GM06990 (cell line): ENCODE measurements around the gene CACNA1C.

ENCODE experiments used
- DNase-seq: peaks from one replicate; pipeline ENCODE4 v3.0.0-alpha.2; 2011; ENCODE audit not compliant: insufficient read length; ENCODE audit errors: extremely low read depth
- H3K27me3 ChIP-seq: replicated peaks from 2 replicates; pipeline ENCODE4 v1.6.0; 2011; ENCODE audit warnings: low read length; ENCODE audit not compliant: control insufficient read depth, insufficient read depth
- H3K36me3 ChIP-seq: 2 replicates; pipeline ENCODE4 v1.5.1; 2011; ENCODE audit warnings: low read length; ENCODE audit not compliant: control insufficient read depth, insufficient read depth
- H3K4me3 ChIP-seq: replicated peaks from 2 replicates; pipeline ENCODE4 v1.5.1; 2011; ENCODE audit warnings: low read depth, mild to moderate bottlenecking, control low read depth, low read length
- TF ChIP-seq, protein P1 (sequence below): IDR thresholded peaks from 2 replicates; pipeline ENCODE4 v1.5.1; 2011; ENCODE audit warnings: low read length, control low read depth, mild to moderate bottlenecking, inconsistent platforms; ENCODE audit not compliant: insufficient read depth, poor library complexity, severe bottlenecking

The CACNA1C gene

DNA sequence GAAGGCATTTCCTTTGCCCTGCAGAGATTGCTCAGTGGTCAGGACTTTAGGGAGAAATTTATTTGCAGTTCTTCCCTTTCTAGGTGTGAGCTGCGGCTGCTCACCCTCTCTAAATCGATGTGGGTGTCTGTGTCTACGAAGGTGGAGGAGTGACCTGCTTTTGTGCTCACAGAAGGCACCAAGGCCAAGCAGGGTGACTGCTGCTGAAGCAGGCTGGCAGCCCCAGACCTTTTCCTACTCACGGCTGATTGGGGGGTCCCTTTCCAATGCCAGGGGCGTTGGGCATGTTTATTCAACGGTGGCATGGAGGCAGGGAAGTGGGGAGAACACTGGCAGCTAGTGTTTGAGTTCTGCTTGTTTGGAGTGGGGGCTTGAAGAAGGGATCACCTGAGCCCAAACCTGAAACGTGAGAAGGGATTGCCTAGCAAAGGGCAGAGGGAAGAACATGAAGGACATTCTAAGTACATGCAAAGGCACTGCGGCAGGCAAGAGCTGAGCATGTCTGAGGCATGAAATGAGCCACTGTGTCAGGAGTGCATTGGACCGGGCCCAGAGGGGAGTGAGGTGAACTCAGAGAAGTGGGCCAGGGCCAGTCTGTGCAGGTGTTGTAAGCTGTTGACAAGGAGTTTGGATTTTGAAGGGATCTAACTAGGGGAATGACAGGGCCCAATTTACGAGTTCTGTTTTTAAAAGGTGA, 56.3 kb downstream of the CACNA1C start:
- DNase-seq: no peak
- H3K27me3 ChIP-seq: no peaks in the 10 kb centered on the region; the same call in 1 of the 2 replicates
- TF ChIP-seq, protein P1, sequence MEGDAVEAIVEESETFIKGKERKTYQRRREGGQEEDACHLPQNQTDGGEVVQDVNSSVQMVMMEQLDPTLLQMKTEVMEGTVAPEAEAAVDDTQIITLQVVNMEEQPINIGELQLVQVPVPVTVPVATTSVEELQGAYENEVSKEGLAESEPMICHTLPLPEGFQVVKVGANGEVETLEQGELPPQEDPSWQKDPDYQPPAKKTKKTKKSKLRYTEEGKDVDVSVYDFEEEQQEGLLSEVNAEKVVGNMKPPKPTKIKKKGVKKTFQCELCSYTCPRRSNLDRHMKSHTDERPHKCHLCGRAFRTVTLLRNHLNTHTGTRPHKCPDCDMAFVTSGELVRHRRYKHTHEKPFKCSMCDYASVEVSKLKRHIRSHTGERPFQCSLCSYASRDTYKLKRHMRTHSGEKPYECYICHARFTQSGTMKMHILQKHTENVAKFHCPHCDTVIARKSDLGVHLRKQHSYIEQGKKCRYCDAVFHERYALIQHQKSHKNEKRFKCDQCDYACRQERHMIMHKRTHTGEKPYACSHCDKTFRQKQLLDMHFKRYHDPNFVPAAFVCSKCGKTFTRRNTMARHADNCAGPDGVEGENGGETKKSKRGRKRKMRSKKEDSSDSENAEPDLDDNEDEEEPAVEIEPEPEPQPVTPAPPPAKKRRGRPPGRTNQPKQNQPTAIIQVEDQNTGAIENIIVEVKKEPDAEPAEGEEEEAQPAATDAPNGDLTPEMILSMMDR: no peak

DNA sequence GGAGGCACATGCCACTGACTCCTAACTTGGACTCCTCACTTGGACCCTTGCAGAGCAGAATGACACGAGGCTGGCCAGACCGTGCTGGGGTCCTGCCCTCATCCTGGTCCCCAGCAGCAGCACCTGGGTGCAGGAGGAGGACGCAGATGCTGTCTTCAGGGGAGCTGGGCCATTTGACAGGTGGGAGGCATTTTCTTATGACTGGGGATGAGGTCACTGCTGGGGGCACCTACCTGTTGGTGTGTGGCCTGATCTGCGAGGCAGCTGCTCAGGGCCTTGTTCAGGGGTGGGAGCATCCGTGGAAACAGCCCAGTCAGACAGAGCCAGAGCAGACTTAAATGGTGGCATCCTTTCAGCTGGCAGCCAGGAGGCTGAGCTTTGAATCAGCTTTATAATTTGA, 57.3 kb downstream of the CACNA1C start:
- no peak overlapping the region for H3K4me3 ChIP-seq
- H3K27me3 ChIP-seq: no peaks in the 10 kb centered on the region; the same call in 1 of the 2 replicates

More for the DNA sequence above, 56.3 kb downstream of the CACNA1C start:
- Histone ChIP-seq H3K4me3 (no peak overlapping the region), H3K36me3 (no peaks in the 10 kb centered on the region)

DNA sequence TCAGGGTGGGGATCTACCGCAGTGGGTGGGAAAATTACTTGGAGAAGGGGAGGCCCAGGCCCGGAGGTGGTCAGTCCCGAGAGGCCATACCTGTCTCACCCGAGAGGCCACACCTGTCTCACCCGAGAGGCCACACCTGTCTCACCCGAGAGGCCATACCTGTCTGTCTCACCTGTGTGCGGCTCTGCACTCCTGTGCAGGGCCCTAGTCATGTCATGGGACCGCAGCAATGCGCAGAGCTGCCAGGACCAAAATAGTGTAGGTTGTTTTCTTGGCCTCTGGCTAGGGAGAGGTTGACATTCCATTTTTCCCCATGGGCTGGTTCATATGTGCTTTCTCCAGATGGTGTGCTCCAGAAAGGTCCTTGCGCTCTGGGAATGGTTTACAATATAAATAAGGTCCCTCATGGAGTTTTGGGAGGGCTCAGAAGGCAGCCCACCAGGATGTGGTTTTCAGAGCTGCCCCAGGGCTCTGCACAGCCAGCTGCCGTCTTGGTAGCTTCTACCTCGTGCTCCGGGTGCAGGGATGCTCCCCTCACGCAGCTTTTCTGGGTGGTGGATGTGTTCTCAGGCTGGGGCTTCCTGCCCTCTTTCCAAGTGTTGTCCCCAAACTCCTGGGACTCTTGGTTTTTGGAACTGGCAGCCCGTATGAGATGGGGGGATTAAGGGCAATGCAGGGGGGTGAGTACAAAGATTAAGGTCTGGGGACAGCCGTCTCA, 58.2 kb downstream of the CACNA1C start:
- TF ChIP-seq, protein P1: no peak
- Histone ChIP-seq H3K4me3 (no peak overlapping the region), H3K36me3 (no peaks in the 10 kb centered on the region), H3K27me3 (no peaks in the 10 kb centered on the region; the same call in 1 of the 2 replicates)
- no peak for DNase-seq

More for the DNA sequence above, 57.3 kb downstream of the CACNA1C start:
- H3K36me3 ChIP-seq: no peaks in the 10 kb centered on the region
- TF ChIP-seq, protein P1: no peak
- DNase-seq: no peak

DNA sequence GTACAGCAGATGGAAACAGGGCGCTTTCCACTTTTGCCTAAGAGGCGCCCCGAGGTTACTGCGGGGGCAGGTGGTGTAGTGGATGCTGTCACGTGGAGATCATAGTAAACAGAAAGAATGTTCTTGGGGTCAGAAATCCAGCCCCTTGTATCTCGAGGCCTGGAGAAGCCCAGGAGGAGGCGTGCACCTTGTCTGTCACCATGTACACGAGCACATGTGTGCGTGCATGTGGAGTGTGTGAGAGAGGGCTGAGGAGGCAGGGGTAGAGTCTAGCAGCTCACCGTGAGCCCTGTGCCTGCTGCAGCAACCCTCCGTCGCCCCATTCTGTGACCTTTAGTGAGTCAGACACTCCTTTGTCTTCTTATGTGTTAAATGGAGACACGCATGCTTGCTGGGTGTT, 59.0 kb downstream of the CACNA1C start:
- Histone ChIP-seq H3K4me3 (no peak overlapping the region), H3K27me3 (no peaks in the 10 kb centered on the region; the same call in 1 of the 2 replicates), H3K36me3 (no peaks in the 10 kb centered on the region)
- TF ChIP-seq, protein P1: no peak
- DNase-seq: no peak

DNA sequence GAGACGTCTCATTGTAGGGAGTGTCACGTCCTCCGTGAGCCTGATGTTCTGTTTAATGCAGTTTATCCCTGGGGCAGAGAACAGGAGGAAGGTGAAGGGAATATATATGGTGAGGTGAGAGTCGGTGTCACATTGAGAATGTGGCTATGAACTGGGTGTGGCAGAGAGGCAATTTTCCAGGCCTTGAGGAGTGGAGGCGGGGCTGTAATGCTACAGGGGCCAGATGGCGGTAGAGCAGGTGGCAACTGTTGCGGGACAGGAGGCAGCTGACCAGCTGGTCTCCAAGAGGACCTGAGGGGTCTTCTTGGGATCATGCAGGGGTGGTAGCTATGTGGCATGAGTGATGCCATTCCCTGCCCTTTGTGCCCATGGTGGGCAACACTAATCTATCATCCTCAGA, 59.6 kb downstream of the CACNA1C start:
- Histone ChIP-seq H3K36me3 (no peaks in the 10 kb centered on the region), H3K27me3 (no peaks in the 10 kb centered on the region; the same call in 1 of the 2 replicates), H3K4me3 (no peak overlapping the region)
- TF ChIP-seq, protein P1: no peak
- DNase-seq: no peak
